ENCODE data around the gene ATXN1. TPM values are rescaled to one million over a fixed set of nuclear protein-coding genes. Genes with fewer than 3 reads are reported as not detected.

ATXN1 gene
- polyA plus RNA-seq, 1 donor (not counting 4 experiments of a cell fraction or from before 2014, with no cell fraction given): 9.7 TPM

DNA sequence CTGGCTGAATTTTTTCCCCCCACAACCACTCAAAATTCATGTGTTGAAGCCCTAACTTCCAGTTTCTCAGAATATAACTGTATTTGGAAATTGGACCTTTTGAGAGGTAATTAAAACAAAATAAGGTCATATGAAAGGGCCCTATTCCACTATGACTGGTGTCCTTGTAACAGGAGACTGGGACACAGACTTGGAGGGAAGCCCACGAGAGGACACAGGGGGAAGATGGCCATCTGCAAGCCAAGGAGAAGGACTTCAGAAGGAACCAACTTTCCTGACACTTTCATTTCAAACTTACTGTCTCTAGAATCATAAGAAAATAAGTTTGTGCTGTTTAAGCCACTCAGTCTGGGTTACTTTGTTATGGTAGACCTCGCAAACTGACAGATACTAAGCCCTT, 134.6 kb downstream of the ATXN1 start:
- no peaks in the 10 kb centered on the region for H3K9me1 ChIP-seq (ENCODE audit: control insufficient read depth, extremely low read depth, insufficient read depth, low read length)
- no peaks in the 10 kb centered on the region for H3K36me3 ChIP-seq (ENCODE audit: control insufficient read depth in 2 of 2, extremely low read depth in 1 of 2, insufficient read depth in 2 of 2, low read length in 2 of 2)
- H4K20me1 ChIP-seq (ENCODE audit: control insufficient read depth, extremely low read depth, insufficient read depth, low read length): no peaks in the 10 kb centered on the region
- H3K9me3 ChIP-seq (ENCODE audit: control insufficient read depth, low read depth, low read length): no peaks in the 10 kb centered on the region
- no peak for DNase-seq (ENCODE audit: low read depth, low spot score)
- no peak for FAIRE-seq
- H3K27ac ChIP-seq (ENCODE audit: control insufficient read depth, insufficient read depth, low read length): no peak overlapping the region
- TF ChIP-seq EZH2 (IDR thresholded peaks at IDR 0.05; ENCODE audit: low read length): no peak
- no peak overlapping the region for H3K4me2 ChIP-seq (ENCODE audit: control insufficient read depth, extremely low read depth, insufficient read depth, low read depth, low read length)
- no peak overlapping the region for H3K9ac ChIP-seq (ENCODE audit: control insufficient read depth, extremely low read depth, insufficient read depth, low read length)
- dilution Hi-C loops (cut with MboI; ENCODE audit: extremely low pct_ligation_motif_present, low sequenced_read_pairs): no loop called here
- no peaks in the 10 kb centered on the region for H3K27me3 ChIP-seq (ENCODE audit: control insufficient read depth, extremely low read depth, insufficient read depth, low read length)
- H3K4me1 ChIP-seq (ENCODE audit: control insufficient read depth, extremely low read depth, insufficient read depth, low read length): no peaks in the 10 kb centered on the region
- no peaks in the 10 kb centered on the region for H3K79me2 ChIP-seq (ENCODE audit: control insufficient read depth, insufficient read depth, low read length)
- no peak overlapping the region for H3K4me3 ChIP-seq (ENCODE audit: control insufficient read depth in 2 of 3, extremely low read depth in 1 of 3, insufficient read depth in 2 of 3, low read depth in 1 of 3, low read length in 3 of 3)
- no peak overlapping the region for H2AFZ ChIP-seq (ENCODE audit: control insufficient read depth, low read length)

GRCh38 chr6:16625291-16626265, 135.7 kb downstream of the ATXN1 start:
- dilution Hi-C loops (cut with MboI; ENCODE audit: extremely low pct_ligation_motif_present, low sequenced_read_pairs): no loop called here
- H3K27ac ChIP-seq (ENCODE audit: control insufficient read depth, insufficient read depth, low read length): no peak overlapping the region
- H3K9ac ChIP-seq (ENCODE audit: control insufficient read depth, extremely low read depth, insufficient read depth, low read length): no peak overlapping the region
- DNase-seq (ENCODE audit: low read depth, low spot score) (no peak), FAIRE-seq (no peak)
- no peaks in the 10 kb centered on the region for H3K79me2 ChIP-seq (ENCODE audit: control insufficient read depth, insufficient read depth, low read length)
- H3K4me1 ChIP-seq (ENCODE audit: control insufficient read depth, extremely low read depth, insufficient read depth, low read length): no peaks in the 10 kb centered on the region
- H4K20me1 ChIP-seq (ENCODE audit: control insufficient read depth, extremely low read depth, insufficient read depth, low read length): no peaks in the 10 kb centered on the region
- no peaks in the 10 kb centered on the region for H3K36me3 ChIP-seq (ENCODE audit: control insufficient read depth in 2 of 2, extremely low read depth in 1 of 2, insufficient read depth in 2 of 2, low read length in 2 of 2)
- no peaks in the 10 kb centered on the region for H3K9me3 ChIP-seq (ENCODE audit: control insufficient read depth, low read depth, low read length)
- TF ChIP-seq CTCF (optimal IDR thresholded peaks at IDR 0.05 in 1 of 3, IDR thresholded peaks at IDR 0.05 in 1 of 3, conservative IDR thresholded peaks at IDR 0.05 in 1 of 3; ENCODE audit: extremely low read depth in 1 of 3, insufficient read depth in 2 of 3, low read length in 3 of 3) (no peak), EZH2 (IDR thresholded peaks at IDR 0.05; ENCODE audit: low read length) (no peak)
- no peaks in the 10 kb centered on the region for H3K9me1 ChIP-seq (ENCODE audit: control insufficient read depth, extremely low read depth, insufficient read depth, low read length)
- no peaks in the 10 kb centered on the region for H3K27me3 ChIP-seq (ENCODE audit: control insufficient read depth, extremely low read depth, insufficient read depth, low read length)
- no peak overlapping the region for H2AFZ ChIP-seq (ENCODE audit: control insufficient read depth, low read length)
- no peak overlapping the region for H3K4me3 ChIP-seq (ENCODE audit: control insufficient read depth in 2 of 3, extremely low read depth in 1 of 3, insufficient read depth in 2 of 3, low read depth in 1 of 3, low read length in 3 of 3)
- H3K4me2 ChIP-seq (ENCODE audit: control insufficient read depth, extremely low read depth, insufficient read depth, low read depth, low read length): no peak overlapping the region

All from keratinocyte (primary cell).